GM12878 (cell line): Measurements from ENCODE around the gene NFKBIB. TPM values are rescaled to one million over a fixed set of nuclear protein-coding genes. Genes with fewer than 3 reads are reported as not detected.
"Not testable (repeated sequence)": the region's sequence is repeated elsewhere in the genome, so short reads cannot be mapped to it uniquely, and the experiment has no call there.

ENCODE experiments used
- ATAC-seq: fragments of 200-7000 bp; cut with Tn5 transposase; 3 replicates; pipeline ENCODE4 v1.9.1; 2020; ENCODE audit warnings: mild to moderate bottlenecking, moderate library complexity
- BruUV-seq: library from RNA; stranded (reverse); fragments of 400-500 nt; replicated peaks from 2 replicates; lab custom pipeline; 2021; lab: Mats Ljungman, UMichigan
- CTCF ChIA-PET: fragments of 300-600 bp; sonication (Branson Sonifier 250); formaldehyde crosslinking; extraction: SDS; loops from one replicate; lab custom pipeline; 2021; ENCODE audit warnings: inconsistent platforms; lab: Yijun Ruan, JAX
- POLR2A ChIA-PET: fragments of 350-600 bp; formaldehyde crosslinking; extraction: SDS; loops from one replicate; lab custom pipeline; 2021; ENCODE audit warnings: inconsistent platforms; lab: Charles Lee
- RAD21 ChIA-PET: fragments of 300-600 bp; sonication (Branson Sonifier 250); formaldehyde crosslinking; loops from one replicate; lab custom pipeline; 2023; ENCODE audit warnings: antibody characterized with exemption; ENCODE audit not compliant: unreplicated experiment; lab: Charles Lee
- SMC1A ChIA-PET: fragments of 300-600 bp; sonication (Branson Sonifier 250); formaldehyde crosslinking; loops from one replicate; lab custom pipeline; 2023; ENCODE audit not compliant: unreplicated experiment, uncharacterized antibody; lab: Charles Lee
- DNase-seq: peaks from one replicate; pipeline ENCODE4 v3.0.0-alpha.2; 2011; ENCODE audit warnings: low read depth, low spot score
- FAIRE-seq: peaks from 3 replicates; lab custom pipeline; 2011; peaks lifted over from hg19 to GRCh38; lab: Jason Lieb, UNC
- H2AFZ ChIP-seq: 2 replicates; pipeline ENCODE4 v1.6.0; 2011; ENCODE audit warnings: low read depth, low read length, control low read depth; ENCODE audit not compliant: control insufficient read depth
- H3K27ac ChIP-seq: 2 replicates; pipeline ENCODE4 v1.5.1; 2011; ENCODE audit warnings: control low read depth; ENCODE audit not compliant: control insufficient read depth, insufficient read depth
- H3K27me3 ChIP-seq, 2 experiments: replicated peaks in 1 of 2; 2 replicates each; pipeline versions ENCODE4 v1.6.0 to v1.6.1; 2011; ENCODE audit warnings: low read length in 1 of 2; ENCODE audit not compliant: control insufficient read depth in 2 of 2, insufficient read depth in 2 of 2
- H3K36me3 ChIP-seq, 2 experiments: 2 replicates each; pipeline ENCODE4 v1.5.1; 2011; ENCODE audit warnings: low read length in 1 of 2; ENCODE audit not compliant: control insufficient read depth in 2 of 2, insufficient read depth in 2 of 2
- H3K4me1 ChIP-seq: 2 replicates; pipeline ENCODE4 v1.6.1; 2011; ENCODE audit warnings: mild to moderate bottlenecking, low read length, moderate library complexity, mixed read lengths; ENCODE audit not compliant: control insufficient read depth, insufficient read depth
- H3K4me2 ChIP-seq: 2 replicates; pipeline ENCODE4 v1.6.0; 2011; ENCODE audit warnings: control low read depth; ENCODE audit not compliant: control insufficient read depth, insufficient read depth
- H3K4me3 ChIP-seq: fragments of 200-600 bp; sonication (generic); 2 replicates; pipeline ENCODE4 v1.5.1; 2016
- H3K79me2 ChIP-seq: 2 replicates; pipeline ENCODE4 v1.6.0; 2011; ENCODE audit warnings: low read length; ENCODE audit not compliant: control insufficient read depth, insufficient read depth
- H3K9ac ChIP-seq: 2 replicates; pipeline ENCODE4 v1.8.0; 2011; ENCODE audit warnings: low read length, control low read depth, mixed read lengths; ENCODE audit not compliant: control insufficient read depth, insufficient read depth
- H3K9me3 ChIP-seq: replicated peaks from 3 replicates; pipeline ENCODE4 v1.5.1; 2011; ENCODE audit warnings: mild to moderate bottlenecking, low read length; ENCODE audit not compliant: control insufficient read depth, insufficient read depth
- H4K20me1 ChIP-seq: 2 replicates; pipeline ENCODE4 v1.6.0; 2011; ENCODE audit not compliant: control insufficient read depth, insufficient read depth
- KAT2A ChIP-seq: conservative IDR thresholded peaks from 2 replicates; pipeline ENCODE4 v1.6.1; 2011; ENCODE audit warnings: low read depth, low read length; ENCODE audit not compliant: control insufficient read depth
- SMAD5 ChIP-seq: IDR thresholded peaks from 2 replicates; pipeline ENCODE4 v1.6.1; 2016; ENCODE audit warnings: antibody characterized with exemption, low read depth
- ZSCAN29 ChIP-seq: fragments of 450-650 bp; IDR thresholded peaks from 2 replicates; pipeline ENCODE4 v1.6.1; 2017; ENCODE audit warnings: mild to moderate bottlenecking, moderate library complexity
- WGBS: methylation state at CpG from one replicate; pipeline ENCODE4 v1.1.6; 2016; ENCODE audit warnings: low lambda C conversion rate; ENCODE audit not compliant: insufficient replicate concordance, insufficient coverage; ENCODE audit errors: missing lambda C conversion rate; 5-methylcytosine and 5-hydroxymethylcytosine counted together
- in situ Hi-C: fragments of 300-500 bp; cut with MboI; formaldehyde crosslinking; loops from 9 replicates; pipeline ENCODE4 v1.14.3; 2018; ENCODE audit warnings: mixed read lengths
- intact Hi-C: fragments of 100-400 bp; cut with micrococcal nuclease; formaldehyde crosslinking; loops from one replicate; pipeline ENCODE4 v1.14.2; 2022; ENCODE audit not compliant: unreplicated experiment
- polyA plus RNA-seq, 11 experiments: library from polyadenylated mRNA; depleted of rRNA in 4 of 11; unstranded in 6 of 11; stranded (reverse) in 5 of 11; fragments of >200 nt; fragmentation: Nextera tagmentation in 4 of 11; fragmentation: Illumina TruSeq in 1 of 11; extraction: Ambion mirVana in 4 of 11; extraction: Trizol in 1 of 11; gene quantifications; 1 replicate in 1 of 11; 2 replicates in 10 of 11; pipeline versions ENCODE4 v1.2.1 to v1.2.3, GENCODE V29; 2011 to 2016; ENCODE audit warnings: inconsistent platforms in 2 of 11, missing spikeins in 2 of 11, low read depth in 1 of 11
- total RNA-seq, 4 experiments: library from RNA; depleted of rRNA in 3 of 4; stranded (reverse); fragments of >200 nt in 3 of 4; fragmentation: Illumina TruSeq in 1 of 4; extraction: Trizol in 1 of 4; gene quantifications; 2 replicates each; pipeline versions ENCODE4 v1.2.1 to v1.2.3, GENCODE V29; 2013 to 2021
- TF ChIP-seq, protein P1 (sequence below): fragments of 150-350 bp; IDR thresholded peaks from 2 replicates; pipeline ENCODE4 v1.6.1; 2016; ENCODE audit warnings: low read depth, low read length

NFKBIB gene
- total and polyA plus RNA-seq, 10 of the 15 experiments (the other 5 are each of a cell fraction or from before 2014, with no cell fraction given), result 1.2 to 60.9 (median 31.0) TPM

DNA sequence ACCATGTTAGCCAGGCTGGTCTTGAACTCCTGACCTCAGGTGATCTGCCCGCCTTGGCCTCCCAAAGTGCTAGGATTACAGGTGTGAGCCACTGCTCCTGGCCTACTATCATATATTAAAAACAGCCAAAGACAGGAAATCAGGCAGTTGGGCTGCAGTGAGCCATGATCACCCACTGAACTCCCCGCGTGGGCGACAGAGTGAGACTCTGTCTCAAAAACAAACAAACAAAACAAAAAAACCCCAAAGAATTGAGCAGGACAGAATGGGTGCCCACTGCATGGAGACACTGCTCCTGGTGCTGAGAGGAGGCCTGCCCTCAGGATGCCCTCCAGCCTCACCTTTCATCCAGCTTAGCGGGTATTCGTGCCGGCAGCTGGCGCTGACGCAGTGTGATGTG, 16.5 kb upstream of the NFKBIB start:
- ATAC-seq (no peak), FAIRE-seq (no peak), DNase-seq (no peak)
- Histone ChIP-seq H3K9ac (no peak overlapping the region), H3K4me3 (no peak overlapping the region), H3K4me2 (no peak overlapping the region), H3K79me2 (no peaks in the 10 kb centered on the region), H2AFZ (no peak overlapping the region), H3K36me3 (no peaks in the 10 kb centered on the region), H3K9me3 (no peaks in the 10 kb centered on the region), H3K4me1 (peaks cover 5% of the 10 kb centered on the region), H4K20me1 (no peaks in the 10 kb centered on the region), H3K27me3 (no peaks in the 10 kb centered on the region), H3K27ac (no peak overlapping the region)
- ChIA-PET CTCF (no interaction called here), POLR2A (interaction anchor here (0.6 to 1.1 kb wide), 3 partner anchors 9 to 148 kb away, joined by 3 to 7 read pairs (median 7); no protein-coding TSS in a partner anchor), SMC1A (no interaction called here), RAD21 (interaction anchor here (0.7 kb wide), 1 partner anchor 9 kb away, joined by 3 read pairs; no protein-coding TSS in a partner anchor)
- no TSS peak for BruUV-seq
- 85% methylated on average over 9 of the region's 9 CpGs for WGBS
- in situ Hi-C loops, result no loop called here
- intact Hi-C loops, result loop anchor here (10.0 kb wide), 2 partner anchors 48 to 98 kb away; partner anchors contain the start of genes ECH1 and LGALS7B
- TF ChIP-seq ZSCAN29 (no peak), SMAD5 (no peak), KAT2A (no peak)
- TF ChIP-seq, protein P1, sequence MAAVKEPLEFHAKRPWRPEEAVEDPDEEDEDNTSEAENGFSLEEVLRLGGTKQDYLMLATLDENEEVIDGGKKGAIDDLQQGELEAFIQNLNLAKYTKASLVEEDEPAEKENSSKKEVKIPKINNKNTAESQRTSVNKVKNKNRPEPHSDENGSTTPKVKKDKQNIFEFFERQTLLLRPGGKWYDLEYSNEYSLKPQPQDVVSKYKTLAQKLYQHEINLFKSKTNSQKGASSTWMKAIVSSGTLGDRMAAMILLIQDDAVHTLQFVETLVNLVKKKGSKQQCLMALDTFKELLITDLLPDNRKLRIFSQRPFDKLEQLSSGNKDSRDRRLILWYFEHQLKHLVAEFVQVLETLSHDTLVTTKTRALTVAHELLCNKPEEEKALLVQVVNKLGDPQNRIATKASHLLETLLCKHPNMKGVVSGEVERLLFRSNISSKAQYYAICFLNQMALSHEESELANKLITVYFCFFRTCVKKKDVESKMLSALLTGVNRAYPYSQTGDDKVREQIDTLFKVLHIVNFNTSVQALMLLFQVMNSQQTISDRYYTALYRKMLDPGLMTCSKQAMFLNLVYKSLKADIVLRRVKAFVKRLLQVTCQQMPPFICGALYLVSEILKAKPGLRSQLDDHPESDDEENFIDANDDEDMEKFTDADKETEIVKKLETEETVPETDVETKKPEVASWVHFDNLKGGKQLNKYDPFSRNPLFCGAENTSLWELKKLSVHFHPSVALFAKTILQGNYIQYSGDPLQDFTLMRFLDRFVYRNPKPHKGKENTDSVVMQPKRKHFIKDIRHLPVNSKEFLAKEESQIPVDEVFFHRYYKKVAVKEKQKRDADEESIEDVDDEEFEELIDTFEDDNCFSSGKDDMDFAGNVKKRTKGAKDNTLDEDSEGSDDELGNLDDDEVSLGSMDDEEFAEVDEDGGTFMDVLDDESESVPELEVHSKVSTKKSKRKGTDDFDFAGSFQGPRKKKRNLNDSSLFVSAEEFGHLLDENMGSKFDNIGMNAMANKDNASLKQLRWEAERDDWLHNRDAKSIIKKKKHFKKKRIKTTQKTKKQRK, result no peak

DNA sequence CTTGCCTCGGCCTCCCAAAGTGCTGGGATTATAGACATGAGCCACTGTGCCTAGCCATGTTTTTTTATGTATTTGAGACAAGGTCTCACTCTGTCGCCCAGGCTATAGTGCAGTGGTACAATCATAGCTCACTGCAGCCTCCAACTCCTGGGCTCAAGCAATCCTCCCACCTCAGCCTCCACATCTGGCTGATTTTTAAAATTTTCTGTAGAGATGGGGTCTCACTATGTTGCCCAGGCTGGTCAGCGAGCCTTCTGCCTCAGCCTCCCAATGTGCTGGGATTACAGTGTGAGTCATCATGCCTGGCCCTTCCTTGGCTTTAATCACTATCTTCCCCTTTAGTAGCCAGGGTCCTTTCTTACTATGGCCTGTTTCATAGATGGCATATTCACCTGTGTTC, 15.1 kb upstream of the NFKBIB start:
- H3K36me3 ChIP-seq, H3K79me2 ChIP-seq, H3K27me3 ChIP-seq, SMC1A ChIA-PET, H3K27ac ChIP-seq, H3K4me1 ChIP-seq, H2AFZ ChIP-seq, H4K20me1 ChIP-seq, H3K9me3 ChIP-seq, BruUV-seq, DNase-seq, H3K9ac ChIP-seq, H3K4me2 ChIP-seq, in situ Hi-C loops, H3K4me3 ChIP-seq, ATAC-seq, FAIRE-seq: not testable (repeated sequence)
- intact Hi-C loops, result loop anchor here (10.0 kb wide), 2 partner anchors 50 to 100 kb away; partner anchors contain the start of genes ECH1 and LGALS7B
- ChIA-PET CTCF (interaction anchor here (0.6 to 1.1 kb wide), 3 partner anchors 44 to 482 kb away, joined by 3 to 5 read pairs (median 4); partner anchors contain the start of gene FAM98C), RAD21 (interaction anchor here (1.5 kb wide), 1 partner anchor 481 kb away, joined by 3 read pairs; the partner anchor contains the start of gene FAM98C), POLR2A (interaction anchor here (2.2 kb wide), 1 partner anchor 232 kb away, joined by 6 read pairs; no protein-coding TSS in a partner anchor)
- 83% methylated on average over 3 of the region's 3 CpGs for WGBS
